Testis (tissue), 3 donors: Measurements from ENCODE around the gene C10orf67. TPM values are rescaled to one million over a fixed set of nuclear protein-coding genes. Genes with fewer than 3 reads are reported as not detected.

Experiments
- DNase-seq: peaks from one replicate; pipeline ENCODE4 v3.0.0-alpha.2; 2019
- H3K27ac ChIP-seq, 2 donors: fragments of 200-600 bp; sonication (generic); one replicate each; pipeline ENCODE4 v1.5.1; 2019
- H3K27me3 ChIP-seq: fragments of 200-600 bp; sonication (generic); one replicate; pipeline ENCODE4 v1.5.1; 2019
- H3K36me3 ChIP-seq: fragments of 200-600 bp; sonication (generic); one replicate; pipeline ENCODE4 v1.5.1; 2017; ENCODE audit warnings: low read depth; ENCODE audit errors: missing control alignments
- H3K4me1 ChIP-seq: fragments of 200-600 bp; sonication (generic); one replicate; pipeline ENCODE4 v1.5.1; 2019
- H3K4me3 ChIP-seq, 2 donors: fragments of 200-600 bp; sonication (generic); one replicate each; pipeline ENCODE4 v1.5.1; 2017 to 2019
- H3K9me3 ChIP-seq: fragments of 200-600 bp; sonication (generic); one replicate; pipeline ENCODE4 v1.5.1; 2017
- CTCF ChIP-seq, 3 experiments: fragments of 450-650 bp in 2 of 3; fragments of 200-600 bp in 1 of 3; sonication (generic) in 1 of 3; IDR thresholded peaks; one replicate each; pipeline ENCODE4 v1.5.1; 2016 to 2019; ENCODE audit warnings: antibody characterized with exemption in 3 of 3, mild to moderate bottlenecking in 2 of 3, moderate library complexity in 1 of 3
- POLR2A ChIP-seq: fragments of 450-650 bp; IDR thresholded peaks from one replicate; pipeline ENCODE4 v1.6.1; 2017; ENCODE audit warnings: antibody characterized with exemption, mild to moderate bottlenecking, moderate library complexity
- WGBS, 2 donors: methylation state at CpG; one replicate each; pipeline ENCODE4 v1.1.5; 2018; 5-methylcytosine and 5-hydroxymethylcytosine counted together
- intact Hi-C: fragments of 100-400 bp; cut with DNase I; formaldehyde crosslinking; loops from one replicate; pipeline ENCODE4 v1.15.1; 2023; ENCODE audit warnings: low total_unique reads
- polyA plus RNA-seq: library from polyadenylated mRNA; stranded (reverse); fragments of 350-450 nt; fragmentation: Illumina TruSeq; extraction: RNeasy Lipid Tissue Mini Kit (QIAGEN cat#74804); gene quantifications from one replicate; pipeline ENCODE4 v1.2.3, GENCODE V29; 2014; ENCODE audit warnings: low read depth, low replicate concordance; ENCODE audit not compliant: insufficient read depth
- total RNA-seq, 2 donors: library from RNA; depleted of rRNA; stranded (reverse); fragments of >200 nt; gene quantifications; one replicate each; pipeline ENCODE4 v1.2.3, GENCODE V29; 2016

Gene C10orf67
- total and polyA plus RNA-seq, 3 donors from 2014 or later: 3.0 to 11.1 (median 7.1) TPM

- no peak for TF ChIP-seq POLR2A
- TF ChIP-seq CTCF (IDR thresholded peaks at IDR 0.05): no peak
- DNase-seq: no peak
- Histone ChIP-seq H3K9me3 (no peaks in the 10 kb centered on the region), H3K36me3 (no peaks in the 10 kb centered on the region), H3K4me3 (no peak overlapping the region), H3K27ac (no peak overlapping the region), H3K4me1 (no peaks in the 10 kb centered on the region), H3K27me3 (no peaks in the 10 kb centered on the region)
- intact Hi-C loops: no loop called here
- WGBS, 2 donors: 82 to 84% methylated on average over 3 of the region's 3 CpGs
These were observed 106.6 kb downstream of the C10orf67 start for GRCh38 chr10:23238015-23238414.

- WGBS, 2 donors: 91 to 95% methylated on average over 1 of the region's 1 CpG
- Histone ChIP-seq H3K9me3 (no peaks in the 10 kb centered on the region), H3K4me1 (no peaks in the 10 kb centered on the region), H3K4me3 (no peak overlapping the region), H3K36me3 (no peaks in the 10 kb centered on the region), H3K27ac (no peak overlapping the region), H3K27me3 (no peaks in the 10 kb centered on the region)
- TF ChIP-seq CTCF (IDR thresholded peaks at IDR 0.05) (no peak), POLR2A (no peak)
- intact Hi-C loops: no loop called here
- DNase-seq: no peak
These were observed 114.0 kb downstream of the C10orf67 start for GRCh38 chr10:23230582-23230981.

- H3K27me3 ChIP-seq: no peaks in the 10 kb centered on the region
- H3K27ac ChIP-seq: no peak overlapping the region
- 89% methylated on average over 1 of the region's 1 CpG for WGBS, 2 donors
- no peaks in the 10 kb centered on the region for H3K4me1 ChIP-seq
- H3K36me3 ChIP-seq: no peaks in the 10 kb centered on the region
- DNase-seq: no peak
- no peaks in the 10 kb centered on the region for H3K9me3 ChIP-seq
- intact Hi-C loops: no loop called here
- H3K4me3 ChIP-seq: no peak overlapping the region
- TF ChIP-seq CTCF (IDR thresholded peaks at IDR 0.05) (no peak), POLR2A (no peak)
These were observed 127.1 kb downstream of the C10orf67 start for GRCh38 chr10:23217471-23217870.

GRCh38 chr10:23205972-23206642 is 138.5 kb downstream of the C10orf67 start:
- no peaks in the 10 kb centered on the region for H3K36me3 ChIP-seq
- 49 to 56% methylated on average over 3 of the region's 3 CpGs for WGBS, 2 donors
- no peaks in the 10 kb centered on the region for H3K27me3 ChIP-seq
- no peaks in the 10 kb centered on the region for H3K9me3 ChIP-seq
- no peak overlapping the region for H3K4me3 ChIP-seq
- no peak for DNase-seq
- intact Hi-C loops: no loop called here
- TF ChIP-seq CTCF (IDR thresholded peaks at IDR 0.05) (no peak), POLR2A (no peak)
- no peaks in the 10 kb centered on the region for H3K4me1 ChIP-seq
- H3K27ac ChIP-seq: no peak overlapping the region

- TF ChIP-seq POLR2A: no peak
- TF ChIP-seq CTCF (IDR thresholded peaks at IDR 0.05): no peak
- 19 to 23% methylated on average over 10 of the region's 10 CpGs for WGBS, 2 donors
These were observed 139.8 kb downstream of the C10orf67 start for GRCh38 chr10:23204773-23205172.

More at GRCh38 chr10:23204773-23205172, 139.8 kb downstream of the C10orf67 start:
- Histone ChIP-seq H3K4me3 (no peak overlapping the region), H3K27me3 (no peaks in the 10 kb centered on the region), H3K9me3 (no peaks in the 10 kb centered on the region), H3K27ac (no peak overlapping the region), H3K36me3 (no peaks in the 10 kb centered on the region), H3K4me1 (no peaks in the 10 kb centered on the region)
- intact Hi-C loops: no loop called here
- no peak for DNase-seq
